GM12874 (cell line): ENCODE results near the gene GRHL1.

ENCODE experiments used
- CTCF ChIP-seq: IDR thresholded peaks from 2 replicates; pipeline ENCODE4 v1.5.1; 2011; ENCODE audit warnings: low read depth, mild to moderate bottlenecking, control low read depth, low read length, moderate library complexity; ENCODE audit not compliant: insufficient read depth

Gene GRHL1

GRCh38 chr2:10017313-10017941, 65.9 kb downstream of the GRHL1 start:
- no peak for TF ChIP-seq CTCF

- TF ChIP-seq CTCF = no peak
Observed at GRCh38 chr2:10019174-10019573, 67.7 kb downstream of the GRHL1 start.

GRCh38 chr2:10019602-10020400, 68.3 kb downstream of the GRHL1 start:
- TF ChIP-seq CTCF = no peak

GRCh38 chr2:10022041-10022421, 70.5 kb downstream of the GRHL1 start:
- TF ChIP-seq CTCF = no peak

GRCh38 chr2:10022445-10022844, 71.0 kb downstream of the GRHL1 start:
- no peak for TF ChIP-seq CTCF

- no peak for TF ChIP-seq CTCF
Observed at GRCh38 chr2:10022966-10023662, 71.6 kb downstream of the GRHL1 start.

GRCh38 chr2:10026940-10027569, 75.6 kb downstream of the GRHL1 start:
- no peak for TF ChIP-seq CTCF
